ENCODE results near the gene PPP1R15B.

PPP1R15B gene

DNA sequence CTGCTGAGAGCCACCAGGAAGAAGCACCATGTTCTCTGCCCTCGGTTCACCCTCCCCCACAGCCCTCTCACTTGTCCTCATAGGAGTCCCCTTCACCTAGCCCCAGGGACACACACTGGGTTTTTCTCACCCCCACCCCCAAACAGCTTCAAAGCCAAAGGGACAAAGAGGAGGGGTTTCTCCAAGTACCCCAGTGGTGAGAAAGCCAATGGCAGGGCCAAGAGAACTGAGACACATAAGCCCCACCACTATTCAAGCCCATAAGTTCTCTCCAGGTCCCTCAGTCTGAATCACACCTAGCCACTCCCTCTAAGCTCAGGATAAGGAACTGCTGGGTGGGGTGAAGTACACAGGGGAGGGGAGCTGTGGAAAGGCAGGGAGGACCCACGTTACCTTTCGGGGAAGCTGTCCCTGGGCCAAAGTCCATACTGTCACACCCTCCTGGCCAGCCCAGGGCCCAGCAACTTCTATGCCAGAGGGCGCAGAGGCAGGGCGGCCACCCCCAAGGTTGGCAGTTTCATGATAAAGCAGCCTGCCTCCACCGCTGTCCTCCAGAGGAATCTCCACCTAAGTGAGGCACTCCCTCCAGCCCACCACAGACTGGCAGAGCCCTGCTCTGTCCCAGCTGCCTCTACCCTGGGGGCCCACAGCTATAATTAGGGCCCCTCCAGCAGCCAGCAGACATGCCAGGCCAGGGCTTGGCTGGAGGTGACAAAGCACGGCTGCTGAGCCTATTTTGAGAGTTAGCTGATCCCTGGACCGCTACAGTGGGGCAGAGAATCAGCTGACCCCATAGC is 39.0 kb upstream of the PPP1R15B start:
- no peak for TF ChIP-seq CTCF (IDR thresholded peaks at IDR 0.05)
- H3K27me3 ChIP-seq: no peaks in the 10 kb centered on the region
- peak overlapping the region; percentile 8 to 64 for H3K27ac ChIP-seq
- intact Hi-C loops (cut with DNase I; ENCODE audit: low total_unique reads): no loop called here
- peaks cover 25 to 92% (median 62%) of the 10 kb centered on the region in 3 donors for H3K36me3 ChIP-seq
- H3K4me3 ChIP-seq: no peak overlapping the region
- peaks cover 0 to 19% (median 14%) of the 10 kb centered on the region in 4 donors for H3K4me1 ChIP-seq
- H3K9me3 ChIP-seq: no peaks in the 10 kb centered on the region
- DNase-seq: no peak

DNA sequence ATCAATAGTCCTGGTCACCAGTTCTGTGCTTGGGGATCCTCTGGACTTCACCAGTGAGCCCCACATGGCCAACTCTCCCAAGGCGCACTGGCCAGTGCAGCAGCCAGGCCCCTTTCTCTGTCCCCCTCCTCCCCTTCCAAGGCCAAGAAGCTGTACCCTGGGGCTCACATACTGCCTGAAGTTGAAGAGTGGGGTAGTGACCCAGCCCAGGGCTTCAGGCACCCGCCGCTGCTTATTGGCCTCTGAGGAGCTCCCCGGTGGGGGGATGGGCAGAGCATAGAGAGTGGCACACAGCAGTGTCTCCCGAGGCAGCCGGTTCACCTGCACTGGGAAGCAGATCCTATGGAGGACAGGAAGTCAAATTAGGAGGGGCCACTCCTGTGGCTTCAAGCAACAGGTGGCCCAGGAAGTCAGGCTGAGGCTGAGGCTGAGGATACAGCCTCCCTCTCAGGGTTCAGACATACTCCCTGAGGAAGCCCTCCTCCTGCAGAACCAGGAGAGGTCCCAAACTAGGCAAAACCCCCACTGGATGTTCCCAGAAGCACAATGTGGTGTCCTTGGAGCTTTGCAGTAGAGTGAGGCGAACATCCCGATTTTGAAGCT is 38.2 kb upstream of the PPP1R15B start:
- no peak for DNase-seq
- peaks cover 0 to 19% (median 14%) of the 10 kb centered on the region in 4 donors for H3K4me1 ChIP-seq
- H3K4me3 ChIP-seq: no peak overlapping the region
- H3K36me3 ChIP-seq: peaks cover 16 to 86% (median 60%) of the 10 kb centered on the region in 3 donors
- H3K9me3 ChIP-seq: no peaks in the 10 kb centered on the region
- intact Hi-C loops (cut with DNase I; ENCODE audit: low total_unique reads): loop anchor here (5.0 kb wide), 1 partner anchor 53 kb away; no protein-coding TSS in a partner anchor
- H3K27me3 ChIP-seq: no peaks in the 10 kb centered on the region
- no peak for TF ChIP-seq CTCF (IDR thresholded peaks at IDR 0.05)
- H3K27ac ChIP-seq: no peak overlapping the region

DNA sequence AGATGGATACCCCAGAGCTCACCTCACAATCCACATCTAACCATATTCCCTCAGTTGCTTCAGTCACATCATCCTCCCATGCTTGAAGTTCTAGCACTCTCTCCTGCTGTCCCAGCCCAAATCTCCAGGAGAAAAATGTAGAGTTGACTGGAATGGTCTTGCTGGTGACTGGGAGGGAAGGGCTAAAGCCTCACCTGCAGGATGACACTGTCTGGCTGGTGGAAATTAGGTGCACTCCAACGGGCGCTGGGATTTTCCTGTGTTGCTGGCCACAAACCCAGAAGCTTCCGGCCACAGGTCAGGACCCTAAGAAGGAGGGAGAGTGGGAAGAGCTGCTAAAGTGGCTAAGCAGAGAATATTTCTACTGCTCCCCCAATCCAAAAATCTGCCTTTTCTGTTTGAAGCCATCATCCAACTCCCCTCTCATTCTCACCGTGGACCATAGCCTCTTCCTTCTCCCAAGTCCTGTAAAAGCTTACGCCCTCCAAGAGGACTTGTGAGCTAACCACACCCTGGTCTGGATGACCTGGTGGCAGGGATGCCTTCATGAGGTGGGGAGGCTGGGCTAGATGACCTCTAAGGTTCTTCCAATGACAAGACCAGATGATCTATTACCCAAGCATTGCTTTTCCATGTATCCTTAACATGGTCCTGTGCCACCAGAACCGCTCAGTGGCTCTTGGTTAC is 37.5 kb upstream of the PPP1R15B start:
- Histone ChIP-seq H3K36me3 (peaks cover 13 to 82% (median 55%) of the 10 kb centered on the region in 3 donors), H3K27ac (no peak overlapping the region)
- intact Hi-C loops (cut with DNase I; ENCODE audit: low total_unique reads): loop anchor here (5.0 kb wide), 1 partner anchor 53 kb away; no protein-coding TSS in a partner anchor

DNA sequence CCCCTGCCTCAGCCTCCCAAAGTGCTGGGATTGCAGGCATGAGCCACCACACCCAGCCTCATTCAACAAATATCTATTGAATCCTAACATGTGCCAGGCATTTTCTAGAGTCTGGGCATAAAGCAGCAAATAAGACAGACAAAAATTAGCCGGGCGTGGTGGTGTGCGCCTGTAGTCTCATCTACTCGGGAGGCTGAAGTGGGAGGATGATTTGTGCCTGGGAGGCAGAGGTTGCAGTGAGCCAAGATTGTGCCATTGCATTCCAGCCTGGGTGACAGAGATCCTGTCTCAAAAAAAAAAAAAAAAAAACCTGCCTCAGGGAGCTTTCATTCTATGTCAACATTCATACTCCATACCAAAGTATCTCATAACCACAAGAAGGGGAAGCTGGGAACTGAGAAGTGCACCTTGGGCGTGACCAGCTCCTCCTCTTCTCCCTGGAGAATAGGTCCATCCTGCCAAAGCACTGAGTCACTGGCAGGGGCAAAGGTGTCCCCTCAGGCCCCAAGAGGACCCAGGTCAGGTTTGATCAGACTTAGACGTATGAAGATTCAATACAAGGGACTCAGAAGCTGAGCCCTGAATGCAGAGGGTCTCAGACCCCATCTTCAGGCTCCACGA is 36.8 kb upstream of the PPP1R15B start:
- H3K27me3 ChIP-seq: no peaks in the 10 kb centered on the region
- H3K27ac ChIP-seq: no peak overlapping the region
- no peak overlapping the region for H3K4me3 ChIP-seq
- no peaks in the 10 kb centered on the region for H3K9me3 ChIP-seq
- no peak for TF ChIP-seq CTCF (IDR thresholded peaks at IDR 0.05)
- H3K36me3 ChIP-seq: peaks cover 6 to 82% (median 50%) of the 10 kb centered on the region in 3 donors
- intact Hi-C loops (cut with DNase I; ENCODE audit: low total_unique reads): loop anchor here (5.0 kb wide), 1 partner anchor 54 kb away; no protein-coding TSS in a partner anchor
- DNase-seq: no peak
- peaks cover 0 to 31% (median 23%) of the 10 kb centered on the region in 4 donors for H3K4me1 ChIP-seq

More for the DNA sequence above, 37.5 kb upstream of the PPP1R15B start:
- H3K9me3 ChIP-seq: no peaks in the 10 kb centered on the region
- no peak for TF ChIP-seq CTCF (IDR thresholded peaks at IDR 0.05)
- H3K27me3 ChIP-seq: no peaks in the 10 kb centered on the region
- H3K4me3 ChIP-seq: no peak overlapping the region
- H3K4me1 ChIP-seq: peaks cover 0 to 24% (median 17%) of the 10 kb centered on the region in 4 donors
- DNase-seq: no peak

GRCh38 chr1:204447736-204448135 is 36.1 kb upstream of the PPP1R15B start:
- Histone ChIP-seq H3K36me3 (peaks cover 6 to 80% (median 43%) of the 10 kb centered on the region in 3 donors), H3K27ac (no peak overlapping the region)

More at GRCh38 chr1:204447736-204448135, 36.1 kb upstream of the PPP1R15B start:
- Histone ChIP-seq H3K4me3 (no peak overlapping the region), H3K27me3 (no peaks in the 10 kb centered on the region), H3K4me1 (peaks cover 4 to 38% (median 30%) of the 10 kb centered on the region in 4 donors), H3K9me3 (no peaks in the 10 kb centered on the region)
- intact Hi-C loops (cut with DNase I; ENCODE audit: low total_unique reads): loop anchor here (5.0 kb wide), 1 partner anchor 55 kb away; no protein-coding TSS in a partner anchor
- no peak for TF ChIP-seq CTCF (IDR thresholded peaks at IDR 0.05)
- no peak for DNase-seq

Data from tibial artery (tissue), 4 donors.